GM21367 (cell line): ENCODE data around the gene AEBP1.
A peak's percentile ranks its signal among the peaks of the same experiment; 100 is the strongest.

Source experiments
- ATAC-seq: cut with Tn5 transposase; IDR thresholded peaks from one replicate; pipeline ENCODE4 v1.9.1; 2021; ENCODE audit not compliant: unreplicated experiment

AEBP1 gene

GRCh38 chr7:44084701-44085100, 19.4 kb upstream of the AEBP1 start:
- ATAC-seq = no peak

- no peak for ATAC-seq
Measured at GRCh38 chr7:44085546-44085945, 18.6 kb upstream of the AEBP1 start.

GRCh38 chr7:44086627-44087026, 17.5 kb upstream of the AEBP1 start:
- ATAC-seq = no peak

GRCh38 chr7:44087911-44088838, 16.0 kb upstream of the AEBP1 start:
- ATAC-seq = no peak

- ATAC-seq = no peak
Measured at GRCh38 chr7:44093102-44093641, 11.0 kb upstream of the AEBP1 start.

- ATAC-seq = no peak
Measured at GRCh38 chr7:44094365-44094764, 9.8 kb upstream of the AEBP1 start.

- no peak for ATAC-seq
Measured at GRCh38 chr7:44094883-44095592, 9.1 kb upstream of the AEBP1 start.

GRCh38 chr7:44095781-44096180, 8.4 kb upstream of the AEBP1 start:
- ATAC-seq = no peak

- ATAC-seq = no peak
Measured at GRCh38 chr7:44096326-44096881, 7.7 kb upstream of the AEBP1 start.

GRCh38 chr7:44097064-44097932, 6.8 kb upstream of the AEBP1 start:
- peak; percentile 56 for ATAC-seq

- no peak for ATAC-seq
Measured at GRCh38 chr7:44098092-44099068, 5.8 kb upstream of the AEBP1 start.

- ATAC-seq = no peak
Measured at GRCh38 chr7:44099669-44100068, 4.5 kb upstream of the AEBP1 start.

- ATAC-seq = no peak
Measured at GRCh38 chr7:44100458-44101302, 3.5 kb upstream of the AEBP1 start.

GRCh38 chr7:44101303-44101965, 2.7 kb upstream of the AEBP1 start:
- no peak for ATAC-seq

GRCh38 chr7:44101966-44102845, 1.9 kb upstream of the AEBP1 start:
- no peak for ATAC-seq

- no peak for ATAC-seq
Measured at GRCh38 chr7:44102846-44103565, 1.1 kb upstream of the AEBP1 start.
